H9 (cell line): Measurements from ENCODE around the gene PDE7B. TPM values are rescaled to one million over a fixed set of nuclear protein-coding genes. Genes with fewer than 3 reads are reported as not detected.

ENCODE experiments used
- DNase-seq: peaks from one replicate; pipeline ENCODE4 v3.0.0-alpha.2; 2017
- H2AFZ ChIP-seq: one replicate; pipeline ENCODE4 v1.6.1; 2013; ENCODE audit warnings: mild to moderate bottlenecking, low read length, control low read depth, moderate library complexity
- H2AK5ac ChIP-seq: 2 replicates; pipeline ENCODE4 v1.6.1; 2013; ENCODE audit warnings: low read length, control low read depth, mixed read lengths; ENCODE audit not compliant: insufficient read length
- H2BK120ac ChIP-seq: one replicate; pipeline ENCODE4 v1.6.1; 2013; ENCODE audit warnings: low read depth, mild to moderate bottlenecking, low read length, control low read depth, inconsistent platforms; ENCODE audit not compliant: poor library complexity, severe bottlenecking
- H2BK12ac ChIP-seq: 2 replicates; pipeline ENCODE4 v1.6.1; 2013; ENCODE audit warnings: low read length, control low read depth, mixed read lengths, low read depth; ENCODE audit not compliant: insufficient read length
- H2BK15ac ChIP-seq: 2 replicates; pipeline ENCODE4 v1.6.1; 2013; ENCODE audit warnings: low read depth, low read length, control low read depth
- H2BK20ac ChIP-seq: one replicate; pipeline ENCODE4 v1.6.1; 2013; ENCODE audit warnings: low read depth, mild to moderate bottlenecking, low read length, control low read depth, inconsistent platforms; ENCODE audit not compliant: poor library complexity, severe bottlenecking
- H2BK5ac ChIP-seq: 2 replicates; pipeline ENCODE4 v1.6.1; 2013; ENCODE audit warnings: low read length, control low read depth, mixed read lengths; ENCODE audit not compliant: insufficient read length
- H3K14ac ChIP-seq: 2 replicates; pipeline ENCODE4 v1.6.1; 2013; ENCODE audit warnings: low read length, control low read depth; ENCODE audit not compliant: insufficient read depth
- H3K18ac ChIP-seq: 2 replicates; pipeline ENCODE4 v1.6.1; 2013; ENCODE audit warnings: low read depth, mild to moderate bottlenecking, mixed read lengths, low read length, control low read depth; ENCODE audit not compliant: insufficient read length
- H3K23ac ChIP-seq: 2 replicates; pipeline ENCODE4 v1.6.1; 2013; ENCODE audit warnings: low read length, control low read depth, mixed read lengths, low read depth; ENCODE audit not compliant: insufficient read length
- H3K23me2 ChIP-seq: 2 replicates; pipeline ENCODE4 v1.6.1; 2013; ENCODE audit warnings: low read depth, mild to moderate bottlenecking, mixed read lengths, low read length, control low read depth; ENCODE audit not compliant: insufficient read length, poor library complexity, severe bottlenecking
- H3K27ac ChIP-seq: 2 replicates; pipeline ENCODE4 v1.5.1; 2013; ENCODE audit warnings: low read length, control low read depth, mixed read lengths, low read depth; ENCODE audit not compliant: insufficient read length
- H3K27me3 ChIP-seq: 2 replicates; pipeline ENCODE4 v1.6.1; 2013; ENCODE audit warnings: low read length, control low read depth, inconsistent platforms; ENCODE audit not compliant: insufficient read depth
- H3K4ac ChIP-seq: 2 replicates; pipeline ENCODE4 v1.6.1; 2013; ENCODE audit warnings: low read depth, mild to moderate bottlenecking, control low read depth, inconsistent platforms, low read length, moderate library complexity
- H3K4me1 ChIP-seq: 2 replicates; pipeline ENCODE4 v1.6.1; 2013; ENCODE audit warnings: low read length, control low read depth, inconsistent platforms; ENCODE audit not compliant: insufficient read depth
- H3K4me2 ChIP-seq: 2 replicates; pipeline ENCODE4 v1.6.1; 2013; ENCODE audit warnings: low read length, control low read depth, mixed read lengths; ENCODE audit not compliant: insufficient read length, insufficient read depth
- H3K56ac ChIP-seq: 2 replicates; pipeline ENCODE4 v1.6.1; 2013; ENCODE audit warnings: low read depth, mild to moderate bottlenecking, mixed read lengths, low read length, control low read depth; ENCODE audit not compliant: insufficient read length
- H3K79me1 ChIP-seq: 2 replicates; pipeline ENCODE4 v1.6.1; 2013; ENCODE audit warnings: low read depth, mild to moderate bottlenecking, moderate library complexity, low read length, control low read depth, inconsistent platforms; ENCODE audit not compliant: insufficient read depth, poor library complexity, severe bottlenecking
- H3K79me2 ChIP-seq: 2 replicates; pipeline ENCODE4 v1.6.1; 2013; ENCODE audit warnings: low read length, control low read depth, inconsistent platforms; ENCODE audit not compliant: insufficient read depth
- H3K9ac ChIP-seq: 2 replicates; pipeline ENCODE4 v1.6.1; 2013; ENCODE audit warnings: low read length, control low read depth, mixed read lengths; ENCODE audit not compliant: insufficient read length; ENCODE audit errors: extremely low read depth
- H3K9me3 ChIP-seq: one replicate; pipeline ENCODE4 v1.6.1; 2013; ENCODE audit warnings: low read depth, low read length, inconsistent platforms; ENCODE audit not compliant: control insufficient read depth
- H3T11ph ChIP-seq: one replicate; pipeline ENCODE4 v1.6.1; 2013; ENCODE audit warnings: mild to moderate bottlenecking, low read length, control low read depth, inconsistent platforms
- H4K20me1 ChIP-seq: one replicate; pipeline ENCODE4 v1.6.1; 2013; ENCODE audit not compliant: control insufficient read depth, insufficient read length, insufficient read depth
- H4K5ac ChIP-seq: 2 replicates; pipeline ENCODE4 v1.6.1; 2013; ENCODE audit warnings: low read depth, mild to moderate bottlenecking, mixed read lengths, low read length, control low read depth; ENCODE audit not compliant: insufficient read length
- H4K8ac ChIP-seq: replicated peaks from 2 replicates; pipeline ENCODE4 v1.6.1; 2013; ENCODE audit warnings: low read length, control low read depth, mixed read lengths, low read depth; ENCODE audit not compliant: insufficient read length
- H4K91ac ChIP-seq: 2 replicates; pipeline ENCODE4 v1.6.1; 2013; ENCODE audit warnings: low read depth, mild to moderate bottlenecking, moderate library complexity, mixed read lengths, low read length, control low read depth; ENCODE audit not compliant: insufficient read length
- H3K27ac Mint-ChIP-seq, 3 experiments: 2 replicates in 2 of 3; 3 replicates in 1 of 3; pipeline ENCODE4 v1.8.0; 2020 to 2021; ENCODE audit warnings: mixed read lengths in 3 of 3, mild to moderate bottlenecking in 1 of 3, moderate library complexity in 1 of 3
- H3K27me3 Mint-ChIP-seq: 2 replicates; pipeline ENCODE4 v1.8.0; 2021; ENCODE audit warnings: low read depth, mild to moderate bottlenecking, moderate library complexity, mixed read lengths
- H3K36me3 Mint-ChIP-seq, 3 experiments: 2 replicates in 2 of 3; 3 replicates in 1 of 3; pipeline ENCODE4 v1.8.0; 2020 to 2021; ENCODE audit warnings: low read depth in 3 of 3, mixed read lengths in 3 of 3; ENCODE audit not compliant: insufficient read depth in 1 of 3
- H3K4me1 Mint-ChIP-seq, 2 experiments: 2 replicates each; pipeline ENCODE4 v1.8.0; 2020; ENCODE audit warnings: mixed read lengths in 2 of 2
- H3K4me3 Mint-ChIP-seq, 2 experiments: 2 replicates in 1 of 2; 3 replicates in 1 of 2; pipeline ENCODE4 v1.8.0; 2020 to 2021; ENCODE audit warnings: mild to moderate bottlenecking in 2 of 2, mixed read lengths in 2 of 2, moderate library complexity in 1 of 2
- H3K9me3 Mint-ChIP-seq, 2 experiments: 2 replicates in 1 of 2; 3 replicates in 1 of 2; pipeline ENCODE4 v1.8.0; 2020; ENCODE audit warnings: mild to moderate bottlenecking in 2 of 2, mixed read lengths in 2 of 2, moderate library complexity in 1 of 2
- CTCF ChIP-seq: fragments of 200-600 bp; sonication (generic); conservative IDR thresholded peaks from 3 replicates; pipeline ENCODE4 v1.8.0; 2021; ENCODE audit warnings: antibody characterized with exemption, mild to moderate bottlenecking
- WGBS: extraction: QIAGEN DNeasy Blood & Tissue Kit; methylation state at CpG from one replicate; pipeline ENCODE4 v1.1.7; 2013; ENCODE audit warnings: missing lambda C conversion rate, low lambda C conversion rate, mixed read lengths; ENCODE audit not compliant: insufficient read length; ENCODE audit errors: extremely low coverage; 5-methylcytosine and 5-hydroxymethylcytosine counted together
- total RNA-seq: library from RNA; stranded (reverse); gene quantifications from 2 replicates; pipeline ENCODE4 v1.2.1, GENCODE V29; 2021

The PDE7B gene
- total RNA-seq, 1 experiment from 2014 or later: not detected

GRCh38 chr6:136090929-136091328 lies 239.4 kb downstream of the PDE7B start:
- WGBS: no CpG with 5 or more reads among the region's 1 CpG
- no peak overlapping the region for H3K4me2 ChIP-seq
- no peak overlapping the region for H2AK5ac ChIP-seq
- TF ChIP-seq CTCF: no peak
- no peak overlapping the region for H3K14ac ChIP-seq
- H3K18ac ChIP-seq: no peak overlapping the region
- peaks cover 0 to 4% (median 0%) of the 10 kb centered on the region in 3 experiments; a peak in 4 of 7 replicates for H3K36me3 Mint-ChIP-seq
- H4K5ac ChIP-seq: no peak overlapping the region
- no peak overlapping the region for H2BK12ac ChIP-seq
- H3K79me2 ChIP-seq: no peaks in the 10 kb centered on the region
- H3K4me1 Mint-ChIP-seq: no peaks in the 10 kb centered on the region
- H3K27me3 Mint-ChIP-seq: peaks cover 2% of the 10 kb centered on the region; the same call in 1 of the 2 replicates
- no peak overlapping the region for H2AFZ ChIP-seq
- DNase-seq: no peak
- no peaks in the 10 kb centered on the region for H3K4me1 ChIP-seq
- no peaks in the 10 kb centered on the region for H3K79me1 ChIP-seq
- no peak overlapping the region for H3T11ph ChIP-seq
- H3K27ac ChIP-seq: no peak overlapping the region
- no peak overlapping the region for H4K91ac ChIP-seq
- no peaks in the 10 kb centered on the region for H3K27me3 ChIP-seq
- no peaks in the 10 kb centered on the region for H4K20me1 ChIP-seq
- no peak overlapping the region for H2BK20ac ChIP-seq
- H2BK5ac ChIP-seq: no peak overlapping the region
- no peak overlapping the region for H3K4ac ChIP-seq
- H3K9me3 Mint-ChIP-seq: peaks cover 3 to 5% of the 10 kb centered on the region in 2 experiments; a peak in 3 of 5 replicates
- H4K8ac ChIP-seq: no peak overlapping the region
- no peak overlapping the region for H3K4me3 Mint-ChIP-seq
- no peaks in the 10 kb centered on the region for H3K9me3 ChIP-seq
- H3K27ac Mint-ChIP-seq: no peak overlapping the region
- H3K9ac ChIP-seq: no peak overlapping the region
- no peak overlapping the region for H2BK120ac ChIP-seq
- H3K23me2 ChIP-seq: no peaks in the 10 kb centered on the region
- no peak overlapping the region for H2BK15ac ChIP-seq
- H3K23ac ChIP-seq: no peak overlapping the region
- no peak overlapping the region for H3K56ac ChIP-seq
